ENCODE measurements around the gene TBC1D5.
"Not testable (repeated sequence)": the region's sequence is repeated elsewhere in the genome, so short reads cannot be mapped to it uniquely, and the experiment has no call there.

TBC1D5 gene

DNA sequence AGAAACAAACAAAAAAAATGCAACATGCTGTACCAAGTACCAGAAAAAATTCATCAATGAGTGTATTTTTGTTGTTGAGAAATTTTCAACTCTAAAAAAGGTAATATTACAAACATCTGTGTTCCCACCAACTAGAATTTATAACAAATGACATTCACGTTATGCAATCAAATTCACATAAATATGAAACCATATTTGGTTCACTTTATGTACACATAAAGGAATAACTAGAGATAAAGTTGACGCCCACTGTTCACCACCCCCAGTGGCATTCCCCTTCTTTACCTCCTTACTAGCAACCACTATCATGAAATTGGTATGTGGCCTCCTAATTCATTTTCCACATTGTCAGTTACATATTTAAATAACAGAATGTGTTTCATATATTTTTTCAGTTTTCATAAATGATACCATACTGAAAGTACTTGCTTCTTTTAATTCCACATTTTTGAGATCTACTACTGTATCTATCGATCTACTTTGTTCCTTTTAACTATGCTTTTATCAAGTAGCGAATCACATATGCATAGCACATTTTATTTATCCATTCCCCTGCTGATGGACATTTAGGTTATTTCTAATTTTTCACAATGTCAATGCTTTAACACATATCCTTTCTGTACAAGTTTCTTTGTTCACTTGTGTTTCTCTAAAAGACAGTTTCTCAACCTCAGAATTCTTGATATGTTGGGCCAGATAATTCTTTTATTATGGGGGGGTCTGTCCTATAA is 34.5 kb downstream of the TBC1D5 start:
- Histone ChIP-seq H3K27ac (ENCODE audit: low read depth, low read length) (no peak overlapping the region), H3K4me3 (ENCODE audit: low read depth, low read length) (no peak overlapping the region), H3K27me3 (ENCODE audit: control insufficient read depth, insufficient read depth, low read length) (no peaks in the 10 kb centered on the region), H3K9me3 (ENCODE audit: control insufficient read depth, insufficient read depth, low read length) (no peaks in the 10 kb centered on the region), H3K9ac (ENCODE audit: low read depth, low read length) (no peak overlapping the region), H3K36me3 (ENCODE audit: control insufficient read depth, insufficient read depth, low read length) (no peaks in the 10 kb centered on the region), H3K4me1 (ENCODE audit: control insufficient read depth, insufficient read depth, low read length) (no peaks in the 10 kb centered on the region)

DNA sequence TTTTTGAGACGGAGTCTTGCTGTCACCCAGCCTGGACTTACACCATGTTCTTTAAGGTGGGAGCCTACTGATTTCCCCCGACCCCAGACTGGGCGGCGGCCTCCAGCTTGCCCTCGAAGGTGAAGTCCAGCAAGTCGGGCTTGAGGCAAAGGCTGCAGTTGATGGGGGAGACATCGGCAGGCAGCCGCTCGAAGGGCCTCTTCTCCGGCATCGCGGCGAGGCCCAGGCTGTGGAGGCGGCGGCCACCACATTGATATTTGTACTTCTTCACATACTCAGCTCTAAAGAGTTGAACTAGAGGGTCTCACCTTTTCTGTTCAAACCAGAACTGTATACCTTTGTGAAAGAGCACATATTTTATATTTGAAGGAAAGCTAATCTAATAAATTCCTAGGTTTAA is 36.4 kb downstream of the TBC1D5 start:
- not testable (repeated sequence) for H3K9ac ChIP-seq (ENCODE audit: low read depth, low read length)

DNA sequence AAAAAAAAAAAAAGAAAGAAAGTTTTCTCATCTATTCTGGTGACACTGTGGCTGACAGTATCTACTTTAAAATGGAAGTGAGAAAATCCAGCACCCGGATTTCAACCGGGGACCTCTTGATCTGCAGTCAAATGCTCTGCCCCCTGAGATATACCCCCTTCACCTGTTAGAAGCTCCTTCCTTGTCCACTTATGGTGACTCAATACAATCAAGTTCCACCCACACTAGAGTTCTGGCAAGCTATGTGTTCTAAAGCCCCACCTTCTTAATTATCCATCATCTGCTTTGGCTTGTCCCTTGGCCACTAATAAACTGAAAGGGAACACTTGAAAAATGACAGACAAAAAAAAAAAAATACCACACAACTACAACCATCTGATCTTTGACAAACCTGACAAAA is 42.6 kb downstream of the TBC1D5 start:
- H3K27ac ChIP-seq (ENCODE audit: low read depth, low read length); H3K4me3 ChIP-seq (ENCODE audit: low read depth, low read length); H3K9ac ChIP-seq (ENCODE audit: low read depth, low read length); H3K9me3 ChIP-seq (ENCODE audit: control insufficient read depth, insufficient read depth, low read length); H3K4me1 ChIP-seq (ENCODE audit: control insufficient read depth, insufficient read depth, low read length); H3K36me3 ChIP-seq (ENCODE audit: control insufficient read depth, insufficient read depth, low read length); H3K27me3 ChIP-seq (ENCODE audit: control insufficient read depth, insufficient read depth, low read length): not testable (repeated sequence)

More for the DNA sequence above, 36.4 kb downstream of the TBC1D5 start:
- H3K36me3 ChIP-seq (ENCODE audit: control insufficient read depth, insufficient read depth, low read length); H3K27me3 ChIP-seq (ENCODE audit: control insufficient read depth, insufficient read depth, low read length); H3K4me3 ChIP-seq (ENCODE audit: low read depth, low read length); H3K9me3 ChIP-seq (ENCODE audit: control insufficient read depth, insufficient read depth, low read length); H3K4me1 ChIP-seq (ENCODE audit: control insufficient read depth, insufficient read depth, low read length); H3K27ac ChIP-seq (ENCODE audit: low read depth, low read length): not testable (repeated sequence)

DNA sequence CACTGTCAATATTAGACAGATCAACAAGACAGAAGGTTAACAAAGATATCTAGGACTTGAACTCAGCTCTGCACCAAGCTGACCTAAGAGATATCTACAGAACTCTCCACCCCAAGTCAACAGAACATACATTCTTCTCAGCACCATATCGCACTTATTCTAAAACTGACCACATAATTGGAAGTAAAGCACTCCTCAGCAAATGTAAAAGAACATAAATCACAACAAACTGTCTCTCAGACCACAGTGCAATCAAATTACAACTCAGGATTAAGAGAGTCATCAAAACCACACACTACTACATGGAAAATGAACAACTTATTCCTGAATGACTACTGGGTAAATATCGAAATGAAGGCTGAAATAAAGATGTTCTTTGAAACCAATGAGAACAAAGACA is 46.8 kb downstream of the TBC1D5 start:
- H3K27me3 ChIP-seq (ENCODE audit: control insufficient read depth, insufficient read depth, low read length); H3K4me3 ChIP-seq (ENCODE audit: low read depth, low read length); H3K9me3 ChIP-seq (ENCODE audit: control insufficient read depth, insufficient read depth, low read length); H3K27ac ChIP-seq (ENCODE audit: low read depth, low read length); H3K36me3 ChIP-seq (ENCODE audit: control insufficient read depth, insufficient read depth, low read length); H3K4me1 ChIP-seq (ENCODE audit: control insufficient read depth, insufficient read depth, low read length); H3K9ac ChIP-seq (ENCODE audit: low read depth, low read length): not testable (repeated sequence)

DNA sequence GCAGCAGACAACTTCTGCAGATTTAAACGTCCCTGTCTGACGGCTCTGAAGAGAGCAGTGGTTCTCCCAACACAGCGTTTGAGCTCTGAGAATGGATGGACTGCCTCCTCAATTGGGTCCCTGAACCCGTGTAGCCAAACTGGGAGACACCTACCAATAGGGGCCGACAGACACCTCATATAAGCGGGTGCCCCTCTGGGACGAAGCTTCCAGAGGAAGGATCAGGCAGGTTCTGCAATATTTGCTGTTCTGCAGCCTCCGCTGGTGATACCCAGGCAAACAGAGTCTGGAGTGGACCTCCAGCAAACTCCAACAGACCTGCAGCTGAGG is 48.8 kb downstream of the TBC1D5 start:
- H3K9ac ChIP-seq (ENCODE audit: low read depth, low read length); H3K4me1 ChIP-seq (ENCODE audit: control insufficient read depth, insufficient read depth, low read length); H3K9me3 ChIP-seq (ENCODE audit: control insufficient read depth, insufficient read depth, low read length); H3K36me3 ChIP-seq (ENCODE audit: control insufficient read depth, insufficient read depth, low read length); H3K27me3 ChIP-seq (ENCODE audit: control insufficient read depth, insufficient read depth, low read length); H3K27ac ChIP-seq (ENCODE audit: low read depth, low read length); H3K4me3 ChIP-seq (ENCODE audit: low read depth, low read length): not testable (repeated sequence)

DNA sequence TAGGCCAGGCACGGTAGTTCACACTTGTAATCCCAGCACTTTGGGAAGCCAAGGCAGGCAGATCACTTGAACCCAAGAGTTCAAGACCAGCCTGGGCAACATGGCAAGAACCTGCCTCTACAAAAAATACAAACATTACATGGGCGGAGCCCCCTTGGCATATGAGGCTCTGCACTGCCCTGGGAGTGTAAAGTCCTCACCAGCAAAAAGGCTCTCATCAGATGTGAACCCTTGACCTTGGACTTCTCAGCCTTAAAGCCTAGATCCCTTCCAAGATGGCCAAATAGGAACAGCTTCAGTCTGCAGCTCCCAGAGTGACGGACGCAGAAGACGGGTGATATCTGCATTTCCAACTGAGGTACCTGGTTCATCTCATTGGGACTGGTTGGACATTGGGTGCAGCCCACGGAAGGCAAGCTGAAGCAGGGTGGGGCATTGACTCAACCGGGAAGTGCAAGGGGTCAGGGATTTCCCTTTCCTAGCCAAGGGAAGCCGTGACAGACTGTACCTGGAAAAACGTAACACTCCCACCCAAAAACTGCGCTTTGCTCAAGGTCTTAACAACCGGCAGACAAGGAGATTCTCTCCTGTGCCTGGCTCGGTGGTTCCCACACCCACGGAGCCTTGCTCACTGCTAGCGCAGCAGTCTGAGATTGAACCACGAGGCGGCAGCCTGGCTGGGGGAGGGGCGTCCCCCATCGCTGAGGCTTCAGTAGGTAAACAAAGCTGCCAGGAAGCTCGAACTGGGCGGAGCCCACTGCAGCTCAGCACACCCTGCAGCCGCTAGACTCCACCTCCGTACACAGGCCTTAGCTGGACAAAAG is 49.4 kb downstream of the TBC1D5 start:
- not testable (repeated sequence) for H3K9me3 ChIP-seq (ENCODE audit: control insufficient read depth, insufficient read depth, low read length); H3K27me3 ChIP-seq (ENCODE audit: control insufficient read depth, insufficient read depth, low read length); H3K27ac ChIP-seq (ENCODE audit: low read depth, low read length); H3K9ac ChIP-seq (ENCODE audit: low read depth, low read length); H3K4me3 ChIP-seq (ENCODE audit: low read depth, low read length); H3K4me1 ChIP-seq (ENCODE audit: control insufficient read depth, insufficient read depth, low read length); H3K36me3 ChIP-seq (ENCODE audit: control insufficient read depth, insufficient read depth, low read length)

DNA sequence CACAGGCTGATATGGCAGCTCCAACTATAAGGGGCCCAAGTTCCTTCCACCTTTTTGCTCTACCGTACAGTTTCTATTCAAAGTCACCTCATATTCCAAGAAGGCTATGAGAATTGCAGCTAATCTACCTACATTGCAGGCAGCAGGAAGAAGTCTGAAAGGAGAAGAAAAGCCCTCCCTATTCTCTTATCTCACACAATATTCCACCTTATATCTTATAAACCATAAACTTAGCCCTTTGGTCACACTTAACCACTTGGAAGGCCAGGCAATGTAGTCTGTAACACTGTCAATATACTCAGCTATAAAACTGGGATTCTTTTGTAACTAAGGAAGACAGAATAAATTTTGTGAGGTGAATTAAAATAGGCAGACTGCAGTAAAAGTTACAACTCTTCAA is 54.9 kb downstream of the TBC1D5 start:
- no peaks in the 10 kb centered on the region for H3K36me3 ChIP-seq (ENCODE audit: control insufficient read depth, insufficient read depth, low read length)
- H3K9ac ChIP-seq (ENCODE audit: low read depth, low read length): no peak overlapping the region
- no peak overlapping the region for H3K4me3 ChIP-seq (ENCODE audit: low read depth, low read length)
- H3K27ac ChIP-seq (ENCODE audit: low read depth, low read length): no peak overlapping the region
- H3K4me1 ChIP-seq (ENCODE audit: control insufficient read depth, insufficient read depth, low read length): no peaks in the 10 kb centered on the region
- H3K27me3 ChIP-seq (ENCODE audit: control insufficient read depth, insufficient read depth, low read length): no peaks in the 10 kb centered on the region
- no peaks in the 10 kb centered on the region for H3K9me3 ChIP-seq (ENCODE audit: control insufficient read depth, insufficient read depth, low read length)

DNA sequence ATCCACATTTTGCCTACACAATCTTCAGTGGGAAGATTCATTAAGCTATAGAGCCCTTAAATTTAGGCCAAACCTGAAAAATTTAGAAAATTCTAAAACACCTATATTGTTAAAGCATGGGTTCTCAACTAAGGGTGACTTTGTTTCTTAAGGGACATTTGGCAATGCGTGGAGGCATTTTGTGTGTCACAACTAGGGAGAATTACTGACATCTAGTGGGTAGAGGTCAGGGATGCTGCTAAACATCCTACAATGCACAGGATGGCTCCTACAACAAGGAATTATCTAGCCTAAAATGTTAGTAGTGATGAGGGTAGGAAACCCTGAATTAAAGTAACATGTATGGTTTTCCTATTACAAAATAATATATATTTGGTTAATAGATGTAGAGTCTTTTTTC is 55.8 kb downstream of the TBC1D5 start:
- Histone ChIP-seq H3K27me3 (ENCODE audit: control insufficient read depth, insufficient read depth, low read length) (no peaks in the 10 kb centered on the region), H3K27ac (ENCODE audit: low read depth, low read length) (no peak overlapping the region), H3K9ac (ENCODE audit: low read depth, low read length) (no peak overlapping the region), H3K9me3 (ENCODE audit: control insufficient read depth, insufficient read depth, low read length) (no peaks in the 10 kb centered on the region), H3K36me3 (ENCODE audit: control insufficient read depth, insufficient read depth, low read length) (no peaks in the 10 kb centered on the region), H3K4me1 (ENCODE audit: control insufficient read depth, insufficient read depth, low read length) (no peaks in the 10 kb centered on the region), H3K4me3 (ENCODE audit: low read depth, low read length) (no peak overlapping the region)

DNA sequence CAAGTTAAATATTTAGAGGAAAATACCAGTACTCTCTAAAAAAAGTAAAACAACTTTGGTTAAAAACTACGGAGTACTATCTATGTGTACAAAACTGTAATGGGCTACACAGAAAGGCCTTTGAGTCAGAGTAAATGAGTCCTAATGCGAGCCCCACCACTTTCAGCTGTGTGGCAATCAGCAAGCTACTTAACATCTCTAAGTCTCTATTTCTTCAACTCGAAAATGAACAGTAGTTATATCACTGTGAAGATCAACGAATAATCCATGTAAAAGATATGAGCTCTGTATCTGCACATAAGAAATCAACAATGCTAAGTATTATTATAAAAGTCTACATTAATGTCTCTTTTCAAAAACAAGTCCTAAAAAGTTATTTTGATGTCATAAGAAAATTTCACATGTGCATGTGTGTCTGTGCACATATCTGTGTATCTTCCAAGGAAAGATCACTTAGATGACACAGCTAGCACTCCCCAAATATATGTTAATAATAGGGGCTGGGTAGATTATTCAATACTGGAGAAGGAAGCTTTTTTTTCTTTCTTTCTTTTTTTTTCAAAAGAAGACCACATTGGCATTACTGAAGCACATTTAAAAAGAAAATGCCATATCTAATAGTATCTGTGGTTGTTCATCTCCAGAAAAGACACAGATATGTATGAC is 58.8 kb downstream of the TBC1D5 start:
- Histone ChIP-seq H3K27me3 (ENCODE audit: control insufficient read depth, insufficient read depth, low read length) (no peaks in the 10 kb centered on the region), H3K9me3 (ENCODE audit: control insufficient read depth, insufficient read depth, low read length) (no peaks in the 10 kb centered on the region), H3K4me3 (ENCODE audit: low read depth, low read length) (no peak overlapping the region), H3K9ac (ENCODE audit: low read depth, low read length) (no peak overlapping the region), H3K27ac (ENCODE audit: low read depth, low read length) (no peak overlapping the region), H3K4me1 (ENCODE audit: control insufficient read depth, insufficient read depth, low read length) (no peaks in the 10 kb centered on the region), H3K36me3 (ENCODE audit: control insufficient read depth, insufficient read depth, low read length) (no peaks in the 10 kb centered on the region)

DNA sequence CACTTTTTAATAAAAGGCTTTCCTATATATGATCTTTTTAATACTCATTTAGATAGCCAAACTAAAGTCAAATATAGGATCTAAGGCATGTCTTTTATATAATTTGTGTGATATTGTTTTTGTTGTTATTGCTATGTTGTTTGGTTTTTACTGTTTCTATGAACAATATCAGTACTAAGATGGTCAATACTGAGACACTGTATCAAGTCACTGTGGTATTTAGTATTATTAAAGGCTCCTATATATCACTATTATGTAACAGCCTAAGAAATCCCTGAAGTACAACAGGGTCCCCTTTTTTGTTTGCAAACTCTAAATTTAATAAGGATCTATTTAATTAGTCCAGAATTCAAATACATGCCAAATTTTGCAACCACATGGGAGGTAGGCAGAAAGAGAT is 61.9 kb downstream of the TBC1D5 start:
- Histone ChIP-seq H3K4me1 (ENCODE audit: control insufficient read depth, insufficient read depth, low read length) (no peaks in the 10 kb centered on the region), H3K27me3 (ENCODE audit: control insufficient read depth, insufficient read depth, low read length) (no peaks in the 10 kb centered on the region), H3K36me3 (ENCODE audit: control insufficient read depth, insufficient read depth, low read length) (no peaks in the 10 kb centered on the region), H3K9me3 (ENCODE audit: control insufficient read depth, insufficient read depth, low read length) (no peaks in the 10 kb centered on the region), H3K4me3 (ENCODE audit: low read depth, low read length) (no peak overlapping the region), H3K27ac (ENCODE audit: low read depth, low read length) (no peak overlapping the region), H3K9ac (ENCODE audit: low read depth, low read length) (no peak overlapping the region)

DNA sequence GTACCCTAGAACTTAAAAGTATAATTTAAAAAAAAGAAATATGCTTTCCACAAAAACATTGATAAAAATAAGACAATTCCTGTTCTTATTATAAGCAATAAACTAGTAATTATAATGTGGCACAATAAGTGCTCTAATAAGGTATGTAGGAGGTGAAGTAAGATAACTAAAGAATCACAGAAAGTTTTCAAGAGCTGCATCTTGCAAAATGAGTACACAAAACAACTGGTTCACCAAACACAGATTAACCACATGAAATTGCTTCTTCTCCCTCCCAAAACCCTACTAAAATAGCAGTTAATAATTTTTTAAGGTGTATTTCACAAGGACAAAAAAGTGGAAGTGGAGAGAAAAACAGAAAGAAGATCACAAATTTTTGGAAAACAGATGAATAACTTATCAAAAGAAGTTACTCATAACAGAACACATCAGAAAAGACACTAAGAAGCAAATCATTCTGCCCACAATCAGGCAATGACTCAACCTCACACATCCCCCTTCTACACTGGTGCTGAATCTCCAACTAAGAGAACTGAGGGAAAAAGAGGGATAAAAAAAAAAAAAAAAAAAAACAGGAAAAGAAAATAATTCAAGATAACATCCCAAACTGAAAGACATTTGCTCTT is 64.2 kb downstream of the TBC1D5 start:
- H3K27ac ChIP-seq (ENCODE audit: low read depth, low read length): no peak overlapping the region
- no peaks in the 10 kb centered on the region for H3K27me3 ChIP-seq (ENCODE audit: control insufficient read depth, insufficient read depth, low read length)
- H3K4me3 ChIP-seq (ENCODE audit: low read depth, low read length): no peak overlapping the region
- H3K4me1 ChIP-seq (ENCODE audit: control insufficient read depth, insufficient read depth, low read length): peaks cover 5% of the 10 kb centered on the region; the same call in 1 of the 2 replicates
- no peak overlapping the region for H3K9ac ChIP-seq (ENCODE audit: low read depth, low read length)
- no peaks in the 10 kb centered on the region for H3K9me3 ChIP-seq (ENCODE audit: control insufficient read depth, insufficient read depth, low read length)
- H3K36me3 ChIP-seq (ENCODE audit: control insufficient read depth, insufficient read depth, low read length): no peaks in the 10 kb centered on the region
